Left ventricle myocardium superior (tissue), 1 donor: ENCODE measurements around the gene KCNK6. TPM values are rescaled to one million over a fixed set of nuclear protein-coding genes. Genes with fewer than 3 reads are reported as not detected.

Experiments
- ATAC-seq: fragments of 200-7000 bp; cut with Tn5 transposase; one replicate; pipeline ENCODE4 v1.9.1; 2020; ENCODE audit warnings: mild to moderate bottlenecking, moderate library complexity
- DNase-seq: peaks from one replicate; pipeline ENCODE4 v3.0.0-alpha.2; 2020
- intact Hi-C: fragments of 100-400 bp; cut with micrococcal nuclease; formaldehyde crosslinking; loops from one replicate; pipeline ENCODE4 v1.11.0; 2022
- total RNA-seq: library from RNA; stranded (reverse); fragmentation: NEBNext Ultra II Directional; extraction: Animal tissue kit (Norgen Biotek cat#: 25700); gene quantifications from one replicate; pipeline ENCODE4 v1.2.1, GENCODE V29; 2021
- donor health status: DM: no; HTN: yes; CAD: no; lungs with severe emphysema.

Gene KCNK6
- total RNA-seq, 1 donor from 2014 or later, result 5.5 TPM

- intact Hi-C loops, result no loop called here
- no peak for ATAC-seq
- no peak for DNase-seq
Observed at GRCh38 chr19:38377052-38377451, 57.4 kb downstream of the KCNK6 start.

- DNase-seq (no peak), ATAC-seq (no peak)
- intact Hi-C loops, result no loop called here
Observed at GRCh38 chr19:38378866-38379265, 59.2 kb downstream of the KCNK6 start.

GRCh38 chr19:38381138-38381537, 61.5 kb downstream of the KCNK6 start:
- intact Hi-C loops, result no loop called here
- DNase-seq (no peak), ATAC-seq (no peak)

Other genes with a start within 250 kb of the KCNK6 start
- 0.40 TPM for gene DPF1, start 95.6 kb upstream of the KCNK6 start, total RNA-seq
- gene PPP1R14A, start 63.5 kb upstream of the KCNK6 start, total RNA-seq, result 27.6 TPM
- gene SPINT2, start 55.3 kb upstream of the KCNK6 start, total RNA-seq, result 9.9 TPM
- gene C19orf33, start 15.6 kb upstream of the KCNK6 start, total RNA-seq, result 1.5 TPM
- gene YIF1B, start 3.9 kb upstream of the KCNK6 start, total RNA-seq, result 33.8 TPM
- gene CATSPERG, start 16.0 kb downstream of the KCNK6 start, total RNA-seq, result 1.2 TPM
- 306 TPM for gene PSMD8, start 54.7 kb downstream of the KCNK6 start, total RNA-seq
- gene GGN, start 68.2 kb downstream of the KCNK6 start, total RNA-seq, result 0.15 TPM
- 0.10 TPM for gene SPRED3, start 68.9 kb downstream of the KCNK6 start, total RNA-seq
- gene FAM98C, start 83.2 kb downstream of the KCNK6 start, total RNA-seq, result 11.9 TPM
- 1.2 TPM for gene RASGRP4, start 106.4 kb downstream of the KCNK6 start, total RNA-seq
- gene RYR1, start 113.8 kb downstream of the KCNK6 start, total RNA-seq, result 1.1 TPM